ENCODE data around the gene ARHGEF4. TPM values are rescaled to one million over a fixed set of nuclear protein-coding genes. Genes with fewer than 3 reads are reported as not detected.

ARHGEF4 gene
- total RNA-seq, 1 experiment from 2014 or later = 0.80 TPM

DNA sequence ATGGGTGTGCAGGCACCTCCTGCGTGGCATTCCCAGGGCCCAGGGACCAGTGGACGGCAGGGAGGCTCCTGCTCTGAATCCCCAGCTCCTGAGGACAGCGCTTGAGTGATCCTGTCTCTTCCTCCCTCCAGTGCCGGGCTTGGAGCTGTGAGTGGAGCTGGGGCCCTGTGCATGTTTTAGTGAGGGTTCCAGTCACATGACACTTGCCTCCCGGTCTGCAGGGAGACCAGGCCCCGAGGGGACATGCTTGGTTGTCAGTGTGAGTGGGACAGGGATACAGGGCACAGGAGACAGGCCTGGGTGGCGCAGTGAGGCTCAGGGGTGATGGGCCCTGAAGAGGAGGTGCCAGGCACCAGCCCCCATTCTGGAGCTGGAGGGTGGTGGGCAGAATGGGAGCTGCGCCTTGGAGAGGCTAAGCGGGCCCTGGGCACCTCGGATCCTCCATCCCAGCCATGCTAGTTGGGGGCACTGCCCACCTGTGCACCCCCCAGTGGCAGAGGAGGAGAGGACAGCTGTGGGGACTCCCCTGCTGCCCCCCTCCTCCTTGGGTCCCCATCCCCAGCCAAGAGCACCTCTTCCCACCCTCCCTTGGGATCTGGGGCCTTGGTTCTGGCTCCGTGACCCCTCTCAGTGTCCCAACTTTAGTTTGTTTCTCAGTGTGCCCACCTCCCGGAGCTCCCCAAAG lies 12.0 kb downstream of the ARHGEF4 start:
- Histone ChIP-seq H3K4me1 (ENCODE audit: control insufficient read depth, insufficient read depth, low read length) (no peaks in the 10 kb centered on the region), H3K9me3 (ENCODE audit: control insufficient read depth, insufficient read depth, low read depth, low read length) (no peaks in the 10 kb centered on the region), H3K27ac (ENCODE audit: low read length) (no peak overlapping the region), H3K4me3 (ENCODE audit: low read depth in 2 of 2, low read length in 2 of 2) (no peak overlapping the region), H3K36me3 (ENCODE audit: control insufficient read depth, insufficient read depth, low read length) (no peaks in the 10 kb centered on the region), H3K27me3 (ENCODE audit: control insufficient read depth, insufficient read depth, low read length) (no peaks in the 10 kb centered on the region)
- BruUV-seq (replicated peaks) = no TSS peak
- CTCF ChIA-PET = no interaction called here
- TF ChIP-seq POLR2AphosphoS5 (IDR thresholded peaks at IDR 0.05; ENCODE audit: low read depth, low read length) (no peak), SIN3A (IDR thresholded peaks at IDR 0.05; ENCODE audit: borderline replicate concordance, insufficient read depth, low read depth, low read length) (no peak), TCF7L2 (IDR thresholded peaks at IDR 0.05; ENCODE audit: low read depth, low read length) (no peak)
- TF ChIP-seq, protein P1, sequence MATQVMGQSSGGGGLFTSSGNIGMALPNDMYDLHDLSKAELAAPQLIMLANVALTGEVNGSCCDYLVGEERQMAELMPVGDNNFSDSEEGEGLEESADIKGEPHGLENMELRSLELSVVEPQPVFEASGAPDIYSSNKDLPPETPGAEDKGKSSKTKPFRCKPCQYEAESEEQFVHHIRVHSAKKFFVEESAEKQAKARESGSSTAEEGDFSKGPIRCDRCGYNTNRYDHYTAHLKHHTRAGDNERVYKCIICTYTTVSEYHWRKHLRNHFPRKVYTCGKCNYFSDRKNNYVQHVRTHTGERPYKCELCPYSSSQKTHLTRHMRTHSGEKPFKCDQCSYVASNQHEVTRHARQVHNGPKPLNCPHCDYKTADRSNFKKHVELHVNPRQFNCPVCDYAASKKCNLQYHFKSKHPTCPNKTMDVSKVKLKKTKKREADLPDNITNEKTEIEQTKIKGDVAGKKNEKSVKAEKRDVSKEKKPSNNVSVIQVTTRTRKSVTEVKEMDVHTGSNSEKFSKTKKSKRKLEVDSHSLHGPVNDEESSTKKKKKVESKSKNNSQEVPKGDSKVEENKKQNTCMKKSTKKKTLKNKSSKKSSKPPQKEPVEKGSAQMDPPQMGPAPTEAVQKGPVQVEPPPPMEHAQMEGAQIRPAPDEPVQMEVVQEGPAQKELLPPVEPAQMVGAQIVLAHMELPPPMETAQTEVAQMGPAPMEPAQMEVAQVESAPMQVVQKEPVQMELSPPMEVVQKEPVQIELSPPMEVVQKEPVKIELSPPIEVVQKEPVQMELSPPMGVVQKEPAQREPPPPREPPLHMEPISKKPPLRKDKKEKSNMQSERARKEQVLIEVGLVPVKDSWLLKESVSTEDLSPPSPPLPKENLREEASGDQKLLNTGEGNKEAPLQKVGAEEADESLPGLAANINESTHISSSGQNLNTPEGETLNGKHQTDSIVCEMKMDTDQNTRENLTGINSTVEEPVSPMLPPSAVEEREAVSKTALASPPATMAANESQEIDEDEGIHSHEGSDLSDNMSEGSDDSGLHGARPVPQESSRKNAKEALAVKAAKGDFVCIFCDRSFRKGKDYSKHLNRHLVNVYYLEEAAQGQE (IDR thresholded peaks at IDR 0.05; ENCODE audit: insufficient read depth in 1 of 2, low read depth in 2 of 2, low read length in 1 of 2) = no peak
- TF ChIP-seq, protein P2, sequence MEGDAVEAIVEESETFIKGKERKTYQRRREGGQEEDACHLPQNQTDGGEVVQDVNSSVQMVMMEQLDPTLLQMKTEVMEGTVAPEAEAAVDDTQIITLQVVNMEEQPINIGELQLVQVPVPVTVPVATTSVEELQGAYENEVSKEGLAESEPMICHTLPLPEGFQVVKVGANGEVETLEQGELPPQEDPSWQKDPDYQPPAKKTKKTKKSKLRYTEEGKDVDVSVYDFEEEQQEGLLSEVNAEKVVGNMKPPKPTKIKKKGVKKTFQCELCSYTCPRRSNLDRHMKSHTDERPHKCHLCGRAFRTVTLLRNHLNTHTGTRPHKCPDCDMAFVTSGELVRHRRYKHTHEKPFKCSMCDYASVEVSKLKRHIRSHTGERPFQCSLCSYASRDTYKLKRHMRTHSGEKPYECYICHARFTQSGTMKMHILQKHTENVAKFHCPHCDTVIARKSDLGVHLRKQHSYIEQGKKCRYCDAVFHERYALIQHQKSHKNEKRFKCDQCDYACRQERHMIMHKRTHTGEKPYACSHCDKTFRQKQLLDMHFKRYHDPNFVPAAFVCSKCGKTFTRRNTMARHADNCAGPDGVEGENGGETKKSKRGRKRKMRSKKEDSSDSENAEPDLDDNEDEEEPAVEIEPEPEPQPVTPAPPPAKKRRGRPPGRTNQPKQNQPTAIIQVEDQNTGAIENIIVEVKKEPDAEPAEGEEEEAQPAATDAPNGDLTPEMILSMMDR (IDR thresholded peaks at IDR 0.05) = no peak
- intact Hi-C loops (cut with micrococcal nuclease; ENCODE audit: unreplicated experiment) = no loop called here
- DNase-seq (ENCODE audit: low read depth, low spot score) = no peak
- no peak for ATAC-seq
- POLR2A ChIA-PET = no interaction called here
- in situ Hi-C loops (cut with HindIII; ENCODE audit: low pct_unique_long_range_greater_than_20kb, low sequenced_read_pairs) = no loop called here

DNA sequence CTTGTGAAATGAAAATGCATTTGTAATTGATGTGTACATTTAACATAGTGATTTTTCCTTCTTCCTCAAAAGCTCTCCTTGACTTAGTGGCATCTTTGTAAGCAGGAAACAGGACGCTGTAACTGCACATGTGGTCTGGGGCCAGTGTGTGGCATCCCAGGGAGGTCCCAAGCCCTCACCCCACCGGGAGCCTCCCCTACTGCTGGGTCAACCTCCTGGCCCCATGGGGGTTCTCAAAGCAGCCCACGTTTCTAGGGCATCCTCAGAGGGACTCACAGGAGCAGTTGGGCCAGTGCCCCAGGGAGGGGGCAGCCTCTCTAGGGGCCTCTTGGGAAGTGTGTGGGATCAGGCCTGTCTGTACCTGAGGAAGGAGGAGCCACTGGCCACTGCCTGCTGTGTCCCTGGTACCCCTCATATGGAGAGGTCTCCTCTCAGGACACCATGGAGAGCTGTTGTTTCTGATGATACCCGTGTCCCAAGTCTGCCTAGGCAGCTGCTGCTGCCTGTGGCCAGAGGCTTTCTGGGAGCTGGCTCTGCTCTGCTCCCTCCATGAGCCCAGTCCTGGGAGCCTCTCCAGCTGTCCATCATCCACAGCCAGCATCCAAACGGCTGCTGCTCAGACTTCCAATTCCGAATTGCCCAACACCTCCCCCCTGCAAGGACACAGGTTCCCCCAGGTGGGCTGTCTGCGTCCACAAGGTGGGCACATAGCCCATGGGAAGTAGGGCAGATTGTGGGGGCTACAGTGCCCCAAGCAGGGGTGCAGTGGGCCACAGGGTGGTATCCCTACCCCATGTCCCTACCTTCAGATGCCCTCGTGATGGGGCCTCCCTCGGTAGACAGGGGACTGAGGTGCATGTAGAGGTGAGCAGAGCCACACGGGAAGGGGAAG lies 13.4 kb downstream of the ARHGEF4 start:
- ChIA-PET CTCF (no interaction called here), POLR2A (no interaction called here)
- BruUV-seq (replicated peaks) = no TSS peak
- ATAC-seq = no peak
- DNase-seq (ENCODE audit: low read depth, low spot score) = no peak
- Histone ChIP-seq H3K9me3 (ENCODE audit: control insufficient read depth, insufficient read depth, low read depth, low read length) (no peaks in the 10 kb centered on the region), H3K4me3 (ENCODE audit: low read depth in 2 of 2, low read length in 2 of 2) (no peak overlapping the region), H3K4me1 (ENCODE audit: control insufficient read depth, insufficient read depth, low read length) (no peaks in the 10 kb centered on the region), H3K27me3 (ENCODE audit: control insufficient read depth, insufficient read depth, low read length) (no peaks in the 10 kb centered on the region), H3K36me3 (ENCODE audit: control insufficient read depth, insufficient read depth, low read length) (no peaks in the 10 kb centered on the region), H3K27ac (ENCODE audit: low read length) (no peak overlapping the region)
- TF ChIP-seq, protein P2 (IDR thresholded peaks at IDR 0.05) = no peak
- TF ChIP-seq TCF7L2 (IDR thresholded peaks at IDR 0.05; ENCODE audit: low read depth, low read length) = no peak
- TF ChIP-seq, protein P1 (IDR thresholded peaks at IDR 0.05; ENCODE audit: insufficient read depth in 1 of 2, low read depth in 2 of 2, low read length in 1 of 2) = no peak
- TF ChIP-seq SIN3A (IDR thresholded peaks at IDR 0.05; ENCODE audit: borderline replicate concordance, insufficient read depth, low read depth, low read length) = no peak
- TF ChIP-seq POLR2AphosphoS5 (IDR thresholded peaks at IDR 0.05; ENCODE audit: low read depth, low read length) = no peak
- intact Hi-C loops (cut with micrococcal nuclease; ENCODE audit: unreplicated experiment) (no loop called here), in situ Hi-C loops (cut with HindIII; ENCODE audit: low pct_unique_long_range_greater_than_20kb, low sequenced_read_pairs) (no loop called here)
